ENCODE measurements around the gene IPO5.

DNA sequence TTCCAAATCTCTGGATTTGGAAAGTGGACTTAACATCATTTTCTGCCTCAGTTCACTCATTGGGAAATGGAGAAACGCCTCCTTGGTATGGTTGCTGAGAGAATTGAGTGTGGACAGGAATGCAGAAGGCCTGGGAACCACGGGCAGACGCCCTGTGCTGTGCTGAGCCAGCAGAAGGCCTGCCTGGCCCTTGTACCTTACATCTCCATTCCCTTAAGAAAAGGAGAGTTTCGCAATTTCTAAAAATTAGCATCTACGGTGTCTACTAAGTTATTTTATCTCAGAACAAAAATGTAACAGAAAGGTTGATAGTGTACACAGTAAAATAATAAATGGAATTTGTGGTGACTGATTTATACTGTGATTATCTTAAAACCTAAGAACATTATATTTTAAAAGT is 78.7 kb downstream of the IPO5 start:
- TF ChIP-seq FOXM1 (IDR thresholded peaks at IDR 0.05; ENCODE audit: borderline replicate concordance, low read depth) (no peak), RAD21 (IDR thresholded peaks at IDR 0.05; ENCODE audit: low read depth) (no peak), EP300 (IDR thresholded peaks at IDR 0.05; ENCODE audit: borderline replicate concordance) (no peak), YY1 (IDR thresholded peaks at IDR 0.05; ENCODE audit: low read depth) (no peak), EGR1 (IDR thresholded peaks at IDR 0.05) (no peak), ZBTB7A (IDR thresholded peaks at IDR 0.05; ENCODE audit: low read depth) (no peak), CREB1 (IDR thresholded peaks at IDR 0.05; ENCODE audit: low read depth) (no peak)
- TF ChIP-seq, protein P1, sequence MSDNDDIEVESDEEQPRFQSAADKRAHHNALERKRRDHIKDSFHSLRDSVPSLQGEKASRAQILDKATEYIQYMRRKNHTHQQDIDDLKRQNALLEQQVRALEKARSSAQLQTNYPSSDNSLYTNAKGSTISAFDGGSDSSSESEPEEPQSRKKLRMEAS (IDR thresholded peaks at IDR 0.05): no peak
- TF ChIP-seq, protein P2, sequence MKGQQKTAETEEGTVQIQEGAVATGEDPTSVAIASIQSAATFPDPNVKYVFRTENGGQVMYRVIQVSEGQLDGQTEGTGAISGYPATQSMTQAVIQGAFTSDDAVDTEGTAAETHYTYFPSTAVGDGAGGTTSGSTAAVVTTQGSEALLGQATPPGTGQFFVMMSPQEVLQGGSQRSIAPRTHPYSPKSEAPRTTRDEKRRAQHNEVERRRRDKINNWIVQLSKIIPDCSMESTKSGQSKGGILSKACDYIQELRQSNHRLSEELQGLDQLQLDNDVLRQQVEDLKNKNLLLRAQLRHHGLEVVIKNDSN (IDR thresholded peaks at IDR 0.05): no peak
- TF ChIP-seq, protein P3, sequence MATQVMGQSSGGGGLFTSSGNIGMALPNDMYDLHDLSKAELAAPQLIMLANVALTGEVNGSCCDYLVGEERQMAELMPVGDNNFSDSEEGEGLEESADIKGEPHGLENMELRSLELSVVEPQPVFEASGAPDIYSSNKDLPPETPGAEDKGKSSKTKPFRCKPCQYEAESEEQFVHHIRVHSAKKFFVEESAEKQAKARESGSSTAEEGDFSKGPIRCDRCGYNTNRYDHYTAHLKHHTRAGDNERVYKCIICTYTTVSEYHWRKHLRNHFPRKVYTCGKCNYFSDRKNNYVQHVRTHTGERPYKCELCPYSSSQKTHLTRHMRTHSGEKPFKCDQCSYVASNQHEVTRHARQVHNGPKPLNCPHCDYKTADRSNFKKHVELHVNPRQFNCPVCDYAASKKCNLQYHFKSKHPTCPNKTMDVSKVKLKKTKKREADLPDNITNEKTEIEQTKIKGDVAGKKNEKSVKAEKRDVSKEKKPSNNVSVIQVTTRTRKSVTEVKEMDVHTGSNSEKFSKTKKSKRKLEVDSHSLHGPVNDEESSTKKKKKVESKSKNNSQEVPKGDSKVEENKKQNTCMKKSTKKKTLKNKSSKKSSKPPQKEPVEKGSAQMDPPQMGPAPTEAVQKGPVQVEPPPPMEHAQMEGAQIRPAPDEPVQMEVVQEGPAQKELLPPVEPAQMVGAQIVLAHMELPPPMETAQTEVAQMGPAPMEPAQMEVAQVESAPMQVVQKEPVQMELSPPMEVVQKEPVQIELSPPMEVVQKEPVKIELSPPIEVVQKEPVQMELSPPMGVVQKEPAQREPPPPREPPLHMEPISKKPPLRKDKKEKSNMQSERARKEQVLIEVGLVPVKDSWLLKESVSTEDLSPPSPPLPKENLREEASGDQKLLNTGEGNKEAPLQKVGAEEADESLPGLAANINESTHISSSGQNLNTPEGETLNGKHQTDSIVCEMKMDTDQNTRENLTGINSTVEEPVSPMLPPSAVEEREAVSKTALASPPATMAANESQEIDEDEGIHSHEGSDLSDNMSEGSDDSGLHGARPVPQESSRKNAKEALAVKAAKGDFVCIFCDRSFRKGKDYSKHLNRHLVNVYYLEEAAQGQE (IDR thresholded peaks at IDR 0.05; ENCODE audit: low read depth): no peak

Data from Ishikawa (cell line).